C4-2B (cell line): ENCODE measurements around the gene SNRNP40.
A peak's percentile ranks its signal among the peaks of the same experiment; 100 is the strongest.

Experiments used
- H3K27ac ChIP-seq: fragments of 450-650 bp; 2 replicates; pipeline ENCODE4 v1.5.1; 2017
- ZFX ChIP-seq: fragments of 450-650 bp; IDR thresholded peaks from 2 replicates; pipeline ENCODE4 v1.6.1; 2017
- TF ChIP-seq, protein P1 (sequence below): fragments of 450-650 bp; conservative IDR thresholded peaks from 2 replicates; pipeline ENCODE4 v1.5.1; 2017; ENCODE audit warnings: mild to moderate bottlenecking

Gene SNRNP40

DNA sequence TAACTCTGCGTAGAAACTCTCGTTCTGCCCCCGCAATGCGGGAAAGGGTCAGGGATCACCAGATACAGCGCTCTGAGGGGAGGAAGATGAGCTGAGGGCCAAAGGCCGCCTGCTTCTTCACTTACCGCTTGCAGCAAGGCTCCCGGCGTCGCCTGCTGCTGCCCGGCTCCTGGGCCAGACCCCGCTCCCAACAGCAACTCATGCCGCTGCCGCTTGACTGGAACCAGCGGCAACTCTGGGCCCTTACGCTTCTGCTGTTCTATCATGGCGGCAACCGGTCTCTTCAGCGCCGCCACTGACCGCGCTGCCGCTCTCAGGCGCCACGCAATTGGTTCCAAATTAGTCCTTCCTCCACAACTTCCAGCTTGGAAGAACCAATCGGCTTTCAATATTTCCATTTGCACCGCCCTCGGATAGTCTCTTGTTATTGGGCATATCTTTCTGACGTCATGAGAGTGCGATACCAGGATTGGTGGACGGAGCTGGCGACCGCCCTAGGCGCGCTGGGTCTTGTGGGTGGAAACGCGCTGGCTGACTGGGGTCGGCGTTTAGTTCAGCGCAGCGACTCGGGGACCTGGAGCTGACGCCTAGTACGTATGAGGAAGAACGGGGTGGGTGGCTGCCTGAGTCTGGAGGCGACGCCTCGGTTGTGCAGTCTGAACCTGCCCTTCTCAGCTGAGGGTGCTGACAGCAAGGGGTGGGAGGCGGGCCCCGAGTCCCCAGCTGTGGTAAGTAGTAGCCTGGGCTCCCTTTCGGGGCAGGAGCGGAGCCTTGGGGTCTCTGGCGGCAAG, at the start of gene SNRNP40, which contains the start of gene ZCCHC17:
Gene SNRNP40, minus strand, starts transcription at position 303 of the 791 bp plus-strand sequence. Its CDS starts 37 bp downstream, at position 266.
Gene ZCCHC17, plus strand, starts transcription at position 547 of the 791 bp plus-strand sequence. CDS start 13,067 bp downstream, outside the sequence.
- H3K27ac ChIP-seq, result peak within 1 kb of the TSS; percentile 94
- TF ChIP-seq ZFX, result peak; percentile 58; the same call in 1 of the 2 replicates
- TF ChIP-seq, protein P1, sequence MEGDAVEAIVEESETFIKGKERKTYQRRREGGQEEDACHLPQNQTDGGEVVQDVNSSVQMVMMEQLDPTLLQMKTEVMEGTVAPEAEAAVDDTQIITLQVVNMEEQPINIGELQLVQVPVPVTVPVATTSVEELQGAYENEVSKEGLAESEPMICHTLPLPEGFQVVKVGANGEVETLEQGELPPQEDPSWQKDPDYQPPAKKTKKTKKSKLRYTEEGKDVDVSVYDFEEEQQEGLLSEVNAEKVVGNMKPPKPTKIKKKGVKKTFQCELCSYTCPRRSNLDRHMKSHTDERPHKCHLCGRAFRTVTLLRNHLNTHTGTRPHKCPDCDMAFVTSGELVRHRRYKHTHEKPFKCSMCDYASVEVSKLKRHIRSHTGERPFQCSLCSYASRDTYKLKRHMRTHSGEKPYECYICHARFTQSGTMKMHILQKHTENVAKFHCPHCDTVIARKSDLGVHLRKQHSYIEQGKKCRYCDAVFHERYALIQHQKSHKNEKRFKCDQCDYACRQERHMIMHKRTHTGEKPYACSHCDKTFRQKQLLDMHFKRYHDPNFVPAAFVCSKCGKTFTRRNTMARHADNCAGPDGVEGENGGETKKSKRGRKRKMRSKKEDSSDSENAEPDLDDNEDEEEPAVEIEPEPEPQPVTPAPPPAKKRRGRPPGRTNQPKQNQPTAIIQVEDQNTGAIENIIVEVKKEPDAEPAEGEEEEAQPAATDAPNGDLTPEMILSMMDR, result no peak; the same call in 1 of the 2 replicates

DNA sequence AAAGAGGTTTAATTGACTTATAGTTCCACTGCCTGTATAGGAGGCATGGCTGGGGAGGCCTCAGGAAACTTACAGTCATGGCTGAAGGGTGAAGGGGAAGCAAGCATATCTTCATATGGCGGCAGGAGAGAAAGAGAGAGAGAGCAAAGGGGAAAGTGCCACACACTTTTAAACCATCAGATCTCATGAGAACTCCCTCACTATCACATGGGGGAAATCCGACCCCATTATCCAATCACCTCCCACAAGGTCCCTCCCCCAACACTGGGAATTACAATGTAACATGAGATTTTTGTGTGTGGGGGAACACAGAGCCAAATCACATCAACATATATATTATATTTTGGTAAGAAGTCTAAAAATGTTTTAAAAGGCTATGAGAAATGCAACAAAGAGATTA, 49.0 kb upstream of the SNRNP40 start:
- no peak for TF ChIP-seq ZFX
- TF ChIP-seq, protein P1, result no peak
- no peak overlapping the region for H3K27ac ChIP-seq

DNA sequence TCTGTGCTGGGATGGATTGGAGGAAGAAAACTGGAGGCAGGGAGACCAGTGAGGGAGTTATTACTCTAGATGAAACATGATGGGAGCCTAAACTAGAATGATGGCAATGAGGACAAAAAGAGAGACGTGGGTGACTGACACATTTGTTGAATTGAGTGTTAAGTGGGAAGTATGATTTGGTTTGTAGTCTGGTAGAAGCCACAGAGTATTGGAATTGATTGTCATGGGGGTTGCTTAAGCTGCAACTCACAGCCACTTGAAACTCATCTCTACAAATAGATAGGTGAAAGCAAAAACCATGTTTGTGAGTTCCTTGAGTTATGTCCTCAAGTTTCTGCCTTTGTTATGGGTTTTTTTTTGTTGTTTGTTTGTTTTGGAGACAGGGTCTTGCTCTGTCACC, 47.9 kb upstream of the SNRNP40 start:
- TF ChIP-seq ZFX, result no peak
- TF ChIP-seq, protein P1, result no peak
- H3K27ac ChIP-seq, result no peak overlapping the region

DNA sequence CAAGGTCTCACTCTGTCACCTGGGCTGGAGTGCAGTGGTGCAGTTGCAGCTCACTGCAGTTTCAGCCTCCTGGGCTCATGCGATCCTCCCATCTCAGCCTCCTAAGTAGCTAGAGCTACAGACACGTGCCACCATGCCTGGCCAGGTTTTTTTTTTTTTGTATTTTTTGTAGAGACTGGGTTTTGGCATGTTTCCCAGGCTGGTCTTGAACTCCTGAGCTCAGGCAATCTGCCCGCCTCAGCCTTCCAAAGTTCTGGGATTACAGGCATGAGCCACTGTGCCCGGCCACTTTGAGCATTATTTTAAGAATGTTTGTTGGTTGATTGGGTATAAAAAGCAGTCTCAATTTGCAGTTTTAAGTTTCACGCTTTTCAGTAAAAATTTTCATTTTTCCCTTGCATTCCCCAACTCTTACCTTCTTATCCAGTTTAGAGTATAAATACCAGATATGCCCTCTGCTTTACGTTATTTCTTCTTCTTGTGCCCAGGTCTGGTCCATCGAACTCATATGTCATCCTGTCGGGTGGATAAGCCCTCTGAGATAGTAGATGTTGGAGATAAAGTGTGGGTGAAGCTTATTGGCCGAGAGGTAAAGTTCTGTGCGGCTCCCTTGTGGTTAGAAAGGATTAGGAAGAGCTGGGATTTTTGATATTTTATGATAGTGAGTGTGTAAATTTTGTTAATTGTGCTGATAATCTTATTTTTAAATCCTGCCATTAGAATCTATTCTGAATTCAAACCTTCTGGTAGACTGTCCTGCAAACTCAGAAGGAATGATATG, 40.3 kb upstream of the SNRNP40 start:
- no peak overlapping the region for H3K27ac ChIP-seq
- no peak for TF ChIP-seq ZFX
- TF ChIP-seq, protein P1, result no peak

DNA sequence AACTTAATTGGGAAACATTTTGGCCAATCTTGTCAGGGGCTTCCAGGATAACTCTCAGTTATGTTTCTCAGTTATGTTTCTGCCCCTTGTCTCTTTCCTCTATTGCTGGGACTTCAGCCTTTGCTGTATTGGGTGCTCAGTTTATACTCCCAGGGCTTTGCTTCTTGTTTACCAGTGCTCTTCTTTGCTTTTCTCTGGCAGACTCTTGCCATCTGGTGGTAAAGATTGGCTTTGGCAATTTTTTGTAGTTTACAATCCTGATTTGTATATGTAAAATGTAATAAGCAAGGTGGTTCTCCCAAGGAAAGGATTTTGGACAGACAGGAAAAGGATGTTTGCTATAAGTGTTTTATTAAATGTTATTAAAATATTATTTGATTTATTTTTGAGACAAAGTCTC, 38.4 kb upstream of the SNRNP40 start:
- H3K27ac ChIP-seq, result no peak overlapping the region
- no peak for TF ChIP-seq ZFX
- TF ChIP-seq, protein P1, result peak; percentile 84

DNA sequence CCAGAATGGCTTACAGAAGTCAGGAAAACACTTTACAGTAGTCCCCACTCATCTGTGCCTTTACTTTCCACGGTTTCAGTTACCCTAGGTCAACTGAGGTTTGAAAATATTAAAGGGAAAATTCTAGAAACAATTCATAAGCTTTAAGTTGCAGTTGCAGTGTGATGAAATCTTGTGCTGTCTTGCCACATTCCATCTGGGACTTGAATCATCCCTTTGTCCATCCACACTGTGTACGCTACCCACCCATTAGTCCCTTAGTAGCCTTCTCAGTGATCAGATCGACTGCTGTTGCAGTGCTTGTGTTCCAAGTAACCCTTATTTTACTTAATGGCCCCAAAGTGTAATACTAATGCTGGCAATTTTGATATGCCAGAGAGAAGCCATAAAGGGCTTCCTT, 30.8 kb upstream of the SNRNP40 start:
- TF ChIP-seq ZFX, result no peak
- no peak overlapping the region for H3K27ac ChIP-seq

DNA sequence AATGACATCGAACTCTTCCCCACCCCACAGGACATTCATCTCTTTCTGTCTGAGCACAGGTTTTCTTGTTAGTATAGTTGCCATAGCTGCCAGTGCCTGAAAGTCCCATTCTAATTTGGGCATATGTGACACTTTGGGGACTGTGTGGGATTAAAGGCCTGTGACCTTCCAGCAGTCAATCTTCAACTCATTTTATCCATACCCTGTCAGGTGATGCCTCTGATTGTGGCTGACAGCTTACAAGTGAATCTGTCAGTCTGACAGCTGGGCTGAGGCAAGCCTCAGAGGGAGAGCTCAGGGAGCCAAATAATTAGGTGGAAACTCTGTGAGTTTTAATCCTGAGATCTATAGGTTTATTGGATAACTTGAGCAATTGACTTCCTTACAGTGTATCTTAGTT, 29.9 kb upstream of the SNRNP40 start:
- H3K27ac ChIP-seq, result no peak overlapping the region
- no peak for TF ChIP-seq ZFX
- TF ChIP-seq, protein P1, result no peak
